Thyroid gland (tissue), 4 donors: ENCODE measurements around the gene ZCCHC24. TPM values are rescaled to one million over a fixed set of nuclear protein-coding genes. Genes with fewer than 3 reads are reported as not detected.
A peak's percentile ranks its signal among the peaks of the same experiment; 100 is the strongest.

Source experiments
- DNase-seq, 2 donors: peaks; one replicate each; pipeline ENCODE4 v3.0.0-alpha.2; 2019
- H3K27ac ChIP-seq, 3 donors: fragments of 200-600 bp; sonication (generic); 1 replicate in 2 of 3; 2 replicates in 1 of 3; pipeline ENCODE4 v1.5.1; 2016 to 2019; ENCODE audit warnings: mild to moderate bottlenecking in 1 of 3, moderate library complexity in 1 of 3
- H3K27me3 ChIP-seq: fragments of 200-600 bp; sonication (generic); one replicate; pipeline ENCODE4 v1.5.1; 2019
- H3K36me3 ChIP-seq, 2 donors: fragments of 200-600 bp; sonication (generic); one replicate each; pipeline ENCODE4 v1.5.1; 2016 to 2019
- H3K4me1 ChIP-seq, 2 donors: fragments of 200-600 bp; sonication (generic); one replicate each; pipeline ENCODE4 v1.5.1; 2017 to 2019
- H3K4me3 ChIP-seq, 3 donors: fragments of 200-600 bp; sonication (generic); replicated peaks in 1 of 3; 1 replicate in 2 of 3; 2 replicates in 1 of 3; pipeline ENCODE4 v1.5.1; 2016; ENCODE audit warnings: mild to moderate bottlenecking in 1 of 3
- H3K9me3 ChIP-seq: fragments of 200-600 bp; sonication (generic); one replicate; pipeline ENCODE4 v1.5.1; 2017
- CTCF ChIP-seq, 6 experiments: fragments of 200-600 bp in 3 of 6; fragments of 450-650 bp in 3 of 6; sonication (generic) in 3 of 6; IDR thresholded peaks; one replicate each; pipeline ENCODE4 v1.5.1; 2016 to 2019; ENCODE audit warnings: antibody characterized with exemption in 6 of 6, mild to moderate bottlenecking in 2 of 6, inconsistent platforms in 1 of 6, moderate library complexity in 1 of 6
- POLR2A ChIP-seq, 2 donors: fragments of 450-650 bp; IDR thresholded peaks; one replicate each; pipeline ENCODE4 v1.6.1; 2017; ENCODE audit warnings: antibody characterized with exemption in 2 of 2, mild to moderate bottlenecking in 2 of 2, moderate library complexity in 1 of 2
- WGBS, 2 donors: methylation state at CpG; one replicate each; pipeline ENCODE4 v1.1.5; 2017; 5-methylcytosine and 5-hydroxymethylcytosine counted together
- intact Hi-C: fragments of 100-400 bp; cut with DNase I; formaldehyde crosslinking; loops from one replicate; pipeline ENCODE4 v1.15.1; 2023
- total RNA-seq, 4 donors: library from RNA; depleted of rRNA; stranded (reverse); fragments of >200 nt; gene quantifications; one replicate each; pipeline ENCODE4 v1.2.3, GENCODE V29; 2016

ZCCHC24 gene
- total RNA-seq, 4 donors from 2014 or later = 25.4 to 48.8 (median 33.3) TPM

- Histone ChIP-seq H3K9me3 (no peaks in the 10 kb centered on the region), H3K27me3 (no peaks in the 10 kb centered on the region), H3K4me3 (no peak overlapping the region), H3K27ac (peak overlapping the region in 2 of 3 donors; percentile 61 to 67), H3K36me3 (no peaks in the 10 kb centered on the region), H3K4me1 (peaks cover 41 to 62% of the 10 kb centered on the region in 2 donors)
- peak in 1 of 2 donors; percentile 2 for DNase-seq
- TF ChIP-seq POLR2A (IDR thresholded peaks at IDR 0.05) (no peak), CTCF (IDR thresholded peaks at IDR 0.05) (no peak)
- 83 to 90% methylated on average over 12 to 14 of the region's 17 CpGs for WGBS, 2 donors
- intact Hi-C loops = no loop called here
Measured at GRCh38 chr10:79431891-79432831, 13.3 kb downstream of the ZCCHC24 start.

GRCh38 chr10:79431428-79431827 lies 14.0 kb downstream of the ZCCHC24 start:
- TF ChIP-seq POLR2A (IDR thresholded peaks at IDR 0.05) = no peak
- no peak for TF ChIP-seq CTCF (IDR thresholded peaks at IDR 0.05)
- peaks cover 33 to 55% of the 10 kb centered on the region in 2 donors for H3K4me1 ChIP-seq

GRCh38 chr10:79430936-79431335 lies 14.5 kb downstream of the ZCCHC24 start:
- Histone ChIP-seq H3K27me3 (no peaks in the 10 kb centered on the region), H3K4me3 (no peak overlapping the region), H3K36me3 (no peaks in the 10 kb centered on the region), H3K4me1 (peaks cover 28 to 50% of the 10 kb centered on the region in 2 donors), H3K9me3 (no peaks in the 10 kb centered on the region), H3K27ac (no peak overlapping the region)
- 42 to 46% methylated on average over 2 of the region's 2 CpGs for WGBS, 2 donors
- intact Hi-C loops = no loop called here
- no peak for TF ChIP-seq POLR2A (IDR thresholded peaks at IDR 0.05)
- TF ChIP-seq CTCF (IDR thresholded peaks at IDR 0.05) = no peak
- peak in 1 of 2 donors; percentile 1 for DNase-seq

More at GRCh38 chr10:79431428-79431827, 14.0 kb downstream of the ZCCHC24 start:
- 45 to 49% methylated on average over 5 of the region's 5 CpGs for WGBS, 2 donors
- Histone ChIP-seq H3K9me3 (no peaks in the 10 kb centered on the region), H3K4me3 (no peak overlapping the region), H3K27ac (no peak overlapping the region), H3K27me3 (no peaks in the 10 kb centered on the region), H3K36me3 (no peaks in the 10 kb centered on the region)
- DNase-seq = peak; percentile 17 to 28
- intact Hi-C loops = no loop called here

GRCh38 chr10:79430325-79430905 lies 15.0 kb downstream of the ZCCHC24 start:
- peak in 1 of 2 donors; percentile 1 for DNase-seq

More at GRCh38 chr10:79430325-79430905, 15.0 kb downstream of the ZCCHC24 start:
- Histone ChIP-seq H3K27ac (no peak overlapping the region), H3K36me3 (no peaks in the 10 kb centered on the region), H3K27me3 (no peaks in the 10 kb centered on the region), H3K4me3 (no peak overlapping the region), H3K9me3 (no peaks in the 10 kb centered on the region), H3K4me1 (peaks cover 23 to 45% of the 10 kb centered on the region in 2 donors)
- TF ChIP-seq POLR2A (IDR thresholded peaks at IDR 0.05) = no peak
- no peak for TF ChIP-seq CTCF (IDR thresholded peaks at IDR 0.05)
- WGBS, 2 donors = 75 to 82% methylated on average over 6 of the region's 6 CpGs
- intact Hi-C loops = no loop called here
